Measurements from ENCODE around the gene AAGAB.
"Not testable (repeated sequence)": the region's sequence is repeated elsewhere in the genome, so short reads cannot be mapped to it uniquely, and the experiment has no call there.

The AAGAB gene

DNA sequence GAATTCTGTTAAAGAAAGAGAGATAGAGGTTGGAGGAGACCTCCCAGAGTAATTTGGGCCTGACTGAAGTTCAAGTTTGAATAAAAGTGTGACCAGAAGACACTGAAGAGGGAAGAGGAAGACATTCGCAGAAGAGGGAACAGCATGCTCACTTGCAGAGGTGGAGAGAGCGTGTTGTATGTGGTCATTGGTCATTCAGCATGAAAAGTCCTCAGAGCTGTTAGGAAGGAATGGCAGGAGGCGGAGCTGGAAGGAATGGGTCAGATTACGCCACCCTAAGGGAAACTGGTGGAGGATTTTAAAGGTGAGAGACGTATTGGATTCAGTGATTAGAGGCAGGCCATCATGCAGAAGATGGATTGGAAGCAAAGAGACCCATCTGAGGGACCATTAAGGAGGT lies 41.7 kb upstream of the AAGAB start:
- H3K4me3 ChIP-seq (ENCODE audit: severe bottlenecking): no peak overlapping the region
- no peaks in the 10 kb centered on the region for H3K27me3 ChIP-seq (ENCODE audit: insufficient read depth, poor library complexity, severe bottlenecking)
- TF ChIP-seq, protein P1, sequence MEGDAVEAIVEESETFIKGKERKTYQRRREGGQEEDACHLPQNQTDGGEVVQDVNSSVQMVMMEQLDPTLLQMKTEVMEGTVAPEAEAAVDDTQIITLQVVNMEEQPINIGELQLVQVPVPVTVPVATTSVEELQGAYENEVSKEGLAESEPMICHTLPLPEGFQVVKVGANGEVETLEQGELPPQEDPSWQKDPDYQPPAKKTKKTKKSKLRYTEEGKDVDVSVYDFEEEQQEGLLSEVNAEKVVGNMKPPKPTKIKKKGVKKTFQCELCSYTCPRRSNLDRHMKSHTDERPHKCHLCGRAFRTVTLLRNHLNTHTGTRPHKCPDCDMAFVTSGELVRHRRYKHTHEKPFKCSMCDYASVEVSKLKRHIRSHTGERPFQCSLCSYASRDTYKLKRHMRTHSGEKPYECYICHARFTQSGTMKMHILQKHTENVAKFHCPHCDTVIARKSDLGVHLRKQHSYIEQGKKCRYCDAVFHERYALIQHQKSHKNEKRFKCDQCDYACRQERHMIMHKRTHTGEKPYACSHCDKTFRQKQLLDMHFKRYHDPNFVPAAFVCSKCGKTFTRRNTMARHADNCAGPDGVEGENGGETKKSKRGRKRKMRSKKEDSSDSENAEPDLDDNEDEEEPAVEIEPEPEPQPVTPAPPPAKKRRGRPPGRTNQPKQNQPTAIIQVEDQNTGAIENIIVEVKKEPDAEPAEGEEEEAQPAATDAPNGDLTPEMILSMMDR (IDR thresholded peaks at IDR 0.05; ENCODE audit: poor library complexity, severe bottlenecking): no peak
- no peak; the same call in 2 of the 3 replicates for ATAC-seq (ENCODE audit: low read depth)
- no peaks in the 10 kb centered on the region for H3K4me1 ChIP-seq (ENCODE audit: insufficient read depth, poor library complexity, severe bottlenecking)
- H3K36me3 ChIP-seq (ENCODE audit: low read depth): no peaks in the 10 kb centered on the region
- H3K9me3 ChIP-seq (ENCODE audit: severe bottlenecking): no peaks in the 10 kb centered on the region
- no peak overlapping the region for H3K27ac ChIP-seq (ENCODE audit: poor library complexity, severe bottlenecking)
- no peak for DNase-seq (ENCODE audit: low spot score)

DNA sequence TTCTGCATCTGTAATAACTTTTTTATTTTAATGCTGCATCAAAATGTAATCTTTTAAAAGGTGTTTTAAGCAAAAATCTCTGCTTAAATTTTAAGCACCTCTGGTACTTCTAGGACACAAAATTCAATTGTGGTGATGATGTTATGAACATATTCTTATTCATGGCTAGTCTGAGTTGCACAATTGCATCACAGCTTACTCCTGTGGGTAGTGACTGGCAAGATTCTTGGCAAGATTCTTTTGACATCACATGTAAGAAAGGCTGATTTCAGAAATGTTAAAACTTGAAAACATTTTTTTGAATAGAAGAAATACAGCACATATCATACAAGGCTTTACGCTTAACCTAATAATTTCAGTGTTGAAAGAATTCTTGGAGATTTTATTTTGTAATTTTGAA lies 35.9 kb upstream of the AAGAB start:
- Histone ChIP-seq H3K9me3 (ENCODE audit: severe bottlenecking) (peaks cover 6% of the 10 kb centered on the region), H3K36me3 (ENCODE audit: low read depth) (no peaks in the 10 kb centered on the region), H3K27me3 (ENCODE audit: insufficient read depth, poor library complexity, severe bottlenecking) (no peaks in the 10 kb centered on the region), H3K4me3 (ENCODE audit: severe bottlenecking) (no peak overlapping the region), H3K27ac (ENCODE audit: poor library complexity, severe bottlenecking) (no peak overlapping the region), H3K4me1 (ENCODE audit: insufficient read depth, poor library complexity, severe bottlenecking) (no peaks in the 10 kb centered on the region)
- TF ChIP-seq, protein P1 (IDR thresholded peaks at IDR 0.05; ENCODE audit: poor library complexity, severe bottlenecking): no peak
- ATAC-seq (ENCODE audit: low read depth) (no peak), DNase-seq (ENCODE audit: low spot score) (no peak)

DNA sequence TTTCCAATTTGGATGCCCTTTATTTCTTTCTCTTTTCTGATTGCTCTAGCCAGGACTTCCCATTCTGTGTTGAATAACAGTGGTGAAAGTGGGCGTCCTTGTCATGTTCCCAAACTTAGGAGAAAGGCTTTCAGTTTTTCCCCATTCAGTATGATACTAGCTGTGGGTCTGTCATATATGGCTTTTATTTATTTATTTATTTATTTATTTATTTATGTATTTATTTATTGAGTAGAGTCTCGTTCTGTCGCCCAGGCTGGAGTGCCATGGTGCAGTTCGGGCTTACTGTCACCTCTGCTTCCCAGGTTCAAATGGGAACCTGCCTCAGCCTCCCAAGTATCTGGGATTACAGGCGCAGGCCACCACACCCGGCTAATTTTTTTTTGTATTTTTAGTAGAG lies 31.9 kb upstream of the AAGAB start:
- H3K4me1 ChIP-seq (ENCODE audit: insufficient read depth, poor library complexity, severe bottlenecking); H3K36me3 ChIP-seq (ENCODE audit: low read depth); ATAC-seq (ENCODE audit: low read depth); H3K4me3 ChIP-seq (ENCODE audit: severe bottlenecking); H3K27me3 ChIP-seq (ENCODE audit: insufficient read depth, poor library complexity, severe bottlenecking); H3K27ac ChIP-seq (ENCODE audit: poor library complexity, severe bottlenecking); H3K9me3 ChIP-seq (ENCODE audit: severe bottlenecking); DNase-seq (ENCODE audit: low spot score): not testable (repeated sequence)

DNA sequence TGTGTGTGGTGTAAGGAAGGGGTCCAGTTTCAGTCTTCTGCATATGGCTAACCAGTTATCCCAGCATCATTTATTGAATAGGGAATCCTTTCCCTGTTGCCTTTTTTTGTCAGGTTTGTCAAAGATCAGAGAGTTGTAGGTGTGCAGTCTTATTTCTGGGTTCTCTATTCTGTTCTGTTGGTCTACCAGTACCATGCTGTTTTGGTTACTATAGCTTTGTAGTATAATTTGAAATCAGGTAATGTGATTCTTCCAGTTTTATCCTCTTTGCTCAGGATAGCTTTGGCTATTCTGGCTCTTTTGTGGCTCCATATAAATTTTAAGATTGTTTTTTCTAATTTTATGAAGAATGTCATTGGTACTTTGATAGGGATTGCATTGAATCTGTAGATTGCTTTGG lies 31.2 kb upstream of the AAGAB start:
- H3K4me1 ChIP-seq (ENCODE audit: insufficient read depth, poor library complexity, severe bottlenecking); H3K4me3 ChIP-seq (ENCODE audit: severe bottlenecking); ATAC-seq (ENCODE audit: low read depth); DNase-seq (ENCODE audit: low spot score); H3K27ac ChIP-seq (ENCODE audit: poor library complexity, severe bottlenecking); H3K9me3 ChIP-seq (ENCODE audit: severe bottlenecking); H3K36me3 ChIP-seq (ENCODE audit: low read depth); H3K27me3 ChIP-seq (ENCODE audit: insufficient read depth, poor library complexity, severe bottlenecking): not testable (repeated sequence)

DNA sequence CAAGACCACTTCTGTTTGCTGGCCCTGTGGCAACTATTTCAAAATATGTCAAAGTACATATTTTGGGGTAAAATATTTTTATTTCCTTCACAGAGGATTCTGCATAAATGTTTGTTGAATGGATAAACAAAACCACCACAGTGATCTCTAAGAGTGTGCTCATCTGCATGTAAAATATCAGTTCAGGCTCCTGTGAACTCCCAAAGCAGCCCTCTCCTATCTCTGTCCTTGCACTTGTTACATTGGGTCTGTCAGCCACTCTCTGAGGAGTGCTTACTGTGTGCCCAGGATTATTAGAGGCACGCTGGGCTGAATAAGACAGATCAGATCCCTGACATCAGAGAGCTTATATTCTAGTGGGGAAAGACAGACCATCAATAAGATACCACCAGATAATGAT lies 27.3 kb upstream of the AAGAB start:
- Histone ChIP-seq H3K4me1 (ENCODE audit: insufficient read depth, poor library complexity, severe bottlenecking) (no peaks in the 10 kb centered on the region), H3K36me3 (ENCODE audit: low read depth) (no peaks in the 10 kb centered on the region)
- ATAC-seq (ENCODE audit: low read depth): no peak

DNA sequence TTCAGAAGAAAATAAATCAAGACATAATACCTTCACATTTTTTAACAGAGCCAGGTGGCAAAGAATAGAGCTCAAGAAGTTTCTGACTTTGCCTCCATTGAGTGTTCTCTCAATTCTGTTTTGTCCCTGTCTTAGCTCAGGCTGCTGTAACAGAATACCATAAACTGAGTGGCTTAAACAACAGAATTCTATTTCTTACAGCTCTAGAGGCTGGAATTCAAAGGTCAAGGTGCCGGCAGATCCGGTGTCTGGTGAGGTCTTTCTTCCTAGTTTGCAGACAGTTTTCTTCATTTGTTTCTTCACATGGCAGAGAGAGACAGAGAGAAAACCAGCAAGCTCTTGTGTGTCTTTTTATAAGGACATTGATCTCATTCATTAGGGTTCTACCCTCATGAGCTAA lies 25.8 kb upstream of the AAGAB start:
- no peak overlapping the region for H3K27ac ChIP-seq (ENCODE audit: poor library complexity, severe bottlenecking)
- H3K36me3 ChIP-seq (ENCODE audit: low read depth): no peaks in the 10 kb centered on the region
- DNase-seq (ENCODE audit: low spot score) (no peak), ATAC-seq (ENCODE audit: low read depth) (no peak)
- H3K9me3 ChIP-seq (ENCODE audit: severe bottlenecking): no peaks in the 10 kb centered on the region
- H3K4me3 ChIP-seq (ENCODE audit: severe bottlenecking): no peak overlapping the region
- TF ChIP-seq, protein P1 (IDR thresholded peaks at IDR 0.05; ENCODE audit: poor library complexity, severe bottlenecking): no peak
- no peaks in the 10 kb centered on the region for H3K4me1 ChIP-seq (ENCODE audit: insufficient read depth, poor library complexity, severe bottlenecking)
- H3K27me3 ChIP-seq (ENCODE audit: insufficient read depth, poor library complexity, severe bottlenecking): no peaks in the 10 kb centered on the region

More for the DNA sequence above, 27.3 kb upstream of the AAGAB start:
- DNase-seq (ENCODE audit: low spot score): no peak
- peaks cover 6% of the 10 kb centered on the region for H3K9me3 ChIP-seq (ENCODE audit: severe bottlenecking)
- no peaks in the 10 kb centered on the region for H3K27me3 ChIP-seq (ENCODE audit: insufficient read depth, poor library complexity, severe bottlenecking)
- no peak overlapping the region for H3K4me3 ChIP-seq (ENCODE audit: severe bottlenecking)
- no peak overlapping the region for H3K27ac ChIP-seq (ENCODE audit: poor library complexity, severe bottlenecking)
- TF ChIP-seq, protein P1 (IDR thresholded peaks at IDR 0.05; ENCODE audit: poor library complexity, severe bottlenecking): no peak
